Activated CD8-positive, alpha-beta memory T cell treated with anti-CD3 and anti-CD28 coated beads, Interleukin-2, amount 50 U/mL, for 1 hour (primary cell): ENCODE results near the gene PLA2G1B.
A peak's percentile ranks its signal among the peaks of the same experiment; 100 is the strongest.

ENCODE experiments used
- DNase-seq: peaks from one replicate; pipeline ENCODE4 v3.0.0-alpha.2; 2020; ENCODE audit errors: extremely low read depth

PLA2G1B gene

DNA sequence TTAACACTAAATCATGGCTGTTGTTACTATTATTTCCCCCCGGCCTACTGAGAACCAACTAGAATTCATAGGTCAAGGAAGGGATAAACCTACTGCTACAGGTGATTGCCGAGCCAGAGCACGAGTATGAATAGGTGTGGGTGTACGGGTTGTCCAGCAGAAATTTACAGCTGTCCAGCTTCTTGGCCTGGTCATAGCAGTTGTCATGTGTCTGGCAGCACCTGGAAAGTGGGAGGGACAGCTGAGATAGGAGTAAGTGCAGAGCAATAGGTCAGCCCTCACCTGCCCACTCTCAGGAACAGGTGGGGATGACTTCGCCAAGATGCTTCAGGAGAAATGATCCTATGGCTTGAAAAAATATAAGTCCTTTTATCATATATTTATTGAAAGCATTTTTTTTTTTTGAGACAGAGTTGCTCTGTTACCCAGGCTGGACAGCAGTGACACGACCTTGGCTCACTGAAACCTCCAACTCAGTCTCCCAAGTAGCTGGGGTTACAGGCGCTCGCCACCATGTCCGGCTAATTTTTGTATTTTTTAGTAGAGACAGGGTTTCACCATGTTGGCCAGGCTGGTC, 2.6 kb downstream of the PLA2G1B start:
- DNase-seq, result no peak

DNA sequence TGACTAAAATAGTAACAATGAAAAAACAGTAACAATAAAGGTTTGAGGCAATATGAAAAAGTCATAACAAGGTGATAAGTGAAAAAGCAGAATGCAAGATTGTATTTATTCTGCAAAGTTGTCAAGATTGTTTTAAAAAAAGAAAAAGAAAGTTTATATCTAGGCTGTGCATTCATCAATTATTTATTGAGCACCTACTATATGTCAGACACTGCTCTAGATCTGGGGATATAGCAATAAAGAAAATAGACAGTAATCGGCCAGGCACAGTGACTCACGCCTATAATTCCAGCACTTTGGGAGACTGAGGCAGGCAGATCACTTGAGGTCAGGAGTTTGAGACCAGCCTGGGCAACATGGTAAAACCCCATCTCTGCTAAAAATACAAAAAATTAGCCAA, 3.8 kb downstream of the PLA2G1B start:
- no peak for DNase-seq

DNA sequence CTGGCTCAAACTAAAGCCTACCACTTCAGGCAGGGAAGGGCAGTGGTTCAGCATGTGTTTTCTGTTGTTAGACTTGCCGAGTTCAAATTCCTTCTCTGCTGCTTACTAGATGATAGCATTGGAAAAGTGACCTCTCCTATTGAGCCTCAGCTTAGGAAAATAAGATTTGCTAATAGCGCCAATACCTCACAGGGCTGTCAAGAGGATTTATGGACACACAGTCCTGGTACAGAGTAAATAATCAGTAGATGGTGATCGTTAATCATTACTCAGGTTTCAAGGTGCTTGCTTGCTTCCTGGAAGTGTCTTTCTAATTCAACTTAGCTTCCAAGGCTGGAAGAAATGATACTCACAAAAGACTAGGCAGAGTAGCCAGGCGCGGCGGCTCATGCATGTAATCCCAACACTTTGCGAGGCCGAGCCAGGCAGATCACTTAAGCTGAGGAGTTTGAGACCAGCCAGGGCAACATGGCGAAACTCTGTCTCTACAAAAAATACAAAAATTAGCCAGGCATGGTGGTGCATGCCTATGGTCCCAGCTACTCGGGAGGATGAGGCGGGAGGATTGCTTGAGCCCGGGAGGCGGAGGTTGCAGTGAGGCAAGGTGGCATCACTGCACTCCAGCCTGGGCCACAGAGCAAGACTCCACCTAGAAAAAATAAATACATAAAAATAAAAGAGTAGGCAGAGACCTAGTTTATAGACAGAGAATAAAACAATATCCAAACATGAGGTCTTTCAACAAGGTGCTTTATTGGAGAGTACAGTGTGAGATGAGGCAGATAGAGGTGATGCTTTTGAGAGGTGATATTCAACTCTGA, 6.0 kb downstream of the PLA2G1B start:
- DNase-seq, result no peak

DNA sequence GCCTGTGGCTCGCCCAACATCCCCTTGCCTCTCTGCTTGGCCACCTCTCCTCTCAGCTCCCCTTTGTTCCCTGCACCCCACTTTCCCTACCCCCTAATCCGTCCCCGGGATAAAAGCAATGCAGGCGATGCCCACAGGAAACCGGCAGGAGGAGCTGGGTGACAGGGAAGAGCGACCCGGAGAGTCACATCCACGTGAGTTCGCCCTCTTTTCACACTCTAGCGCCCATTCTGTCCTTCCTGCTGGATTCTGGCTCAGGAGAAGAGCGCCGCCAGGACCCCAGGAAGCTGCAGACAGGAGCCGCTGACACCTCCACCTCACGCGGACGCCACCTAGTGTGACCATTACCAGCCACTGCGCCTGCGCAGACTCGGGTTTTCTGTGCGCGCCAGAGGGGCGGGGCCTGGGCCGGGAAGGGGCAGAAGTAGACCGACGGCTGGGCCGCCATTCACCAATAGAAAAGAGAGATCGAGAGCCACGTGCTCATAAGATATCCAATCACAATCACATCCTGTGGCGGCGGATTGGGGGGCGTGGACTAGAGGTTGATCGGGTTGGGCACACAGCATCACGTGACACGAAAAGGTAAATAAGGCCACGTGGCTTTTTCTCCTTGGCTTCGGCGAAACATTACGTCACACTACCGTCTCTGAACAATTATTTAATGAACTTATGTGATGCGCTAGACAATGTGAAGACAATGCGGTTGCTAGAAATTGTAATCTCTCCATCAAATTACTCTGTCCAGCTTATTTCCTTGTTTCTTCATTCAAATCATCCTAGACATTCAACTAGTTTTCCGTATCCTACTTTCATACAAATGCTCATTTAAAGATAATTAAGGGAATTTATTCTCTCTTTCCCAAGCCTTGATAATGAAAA, 10.1 kb downstream of the PLA2G1B start:
- DNase-seq, result peak; percentile 99

DNA sequence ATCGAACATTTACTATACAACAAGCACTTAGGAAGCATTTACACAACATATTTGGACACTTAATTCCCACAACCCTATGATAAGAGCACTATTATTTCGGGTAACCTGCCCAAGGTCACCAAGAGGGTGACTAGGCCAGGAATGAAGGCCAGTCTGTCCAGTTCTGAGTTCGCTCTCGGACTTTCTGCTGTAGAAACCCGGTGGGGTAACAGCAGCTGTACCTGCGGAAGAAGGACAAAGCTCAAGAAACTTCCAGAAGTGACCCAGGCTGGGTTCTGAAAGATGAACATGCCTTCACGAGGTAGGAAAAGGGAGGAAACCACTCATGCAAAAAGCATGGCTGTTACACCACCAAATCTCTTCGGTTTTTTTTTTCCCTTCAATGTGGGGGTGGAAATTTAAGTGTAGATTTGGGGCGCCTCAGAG, 10.8 kb downstream of the PLA2G1B start:
- no peak for DNase-seq

DNA sequence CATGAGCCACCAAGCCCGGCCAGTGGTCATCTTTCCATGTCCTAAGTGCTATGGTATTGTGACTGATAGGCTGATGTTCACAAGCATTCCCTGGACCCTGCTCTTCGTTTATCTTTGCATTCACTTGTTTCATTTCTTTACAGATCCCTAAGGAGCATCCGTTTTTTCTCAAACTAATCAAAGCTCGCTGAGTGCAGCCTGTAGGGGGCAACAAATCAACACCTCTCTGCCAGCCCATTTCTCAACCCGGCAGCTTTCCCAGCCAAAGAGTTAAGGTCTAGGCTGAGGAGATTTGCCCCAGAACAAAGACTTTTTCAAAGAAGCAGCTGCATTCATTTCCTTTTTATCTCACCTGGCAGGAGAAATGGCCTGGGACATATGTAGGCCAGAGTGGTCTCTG, 13.4 kb downstream of the PLA2G1B start:
- no peak for DNase-seq

DNA sequence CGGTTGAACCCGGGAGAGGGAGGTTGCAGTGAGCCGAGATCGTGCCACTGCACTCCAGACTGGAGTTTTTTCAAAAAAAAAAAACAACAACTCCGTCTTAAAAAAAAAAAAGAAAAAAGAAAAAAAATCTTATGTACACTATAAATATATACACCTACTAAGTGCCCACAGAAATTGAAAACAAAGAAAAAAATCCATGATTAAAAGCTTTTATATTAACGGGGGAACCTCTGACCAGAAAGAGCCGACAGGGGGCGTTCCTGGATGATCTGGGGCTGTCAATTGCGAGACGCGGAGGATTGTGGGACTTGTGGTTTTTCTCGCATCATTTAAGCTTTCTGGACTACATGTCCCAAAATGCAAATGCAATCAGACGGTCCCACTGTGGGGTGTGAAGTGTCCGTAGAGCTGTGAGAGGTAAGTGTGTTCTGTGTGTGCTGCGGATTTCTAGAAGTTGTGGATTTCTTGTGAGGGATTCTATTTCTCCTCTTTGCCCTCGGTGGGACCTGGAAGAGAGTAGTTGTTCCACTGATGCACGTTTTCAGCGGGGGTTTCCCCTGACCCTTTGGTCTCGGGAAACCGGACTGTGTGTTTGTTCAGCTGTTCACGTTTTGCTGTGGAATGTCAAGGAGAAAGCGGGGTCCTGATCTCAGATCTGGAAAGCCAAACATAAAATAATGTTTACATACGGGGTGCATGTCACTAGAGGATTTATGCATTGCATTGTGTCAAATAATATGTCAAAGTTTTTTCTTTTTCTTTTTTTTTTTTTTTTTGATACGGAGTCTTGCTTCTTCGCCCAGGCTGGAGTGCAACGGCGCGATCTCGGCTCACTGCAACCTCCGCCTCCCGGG, 25.4 kb downstream of the PLA2G1B start, which contains the start of gene SIRT4:
Gene SIRT4 (plus strand): TSS at position 360 of the 854 bp plus-strand sequence. CDS start 1,241 bp downstream, outside the sequence.
- peak; percentile 71 for DNase-seq

DNA sequence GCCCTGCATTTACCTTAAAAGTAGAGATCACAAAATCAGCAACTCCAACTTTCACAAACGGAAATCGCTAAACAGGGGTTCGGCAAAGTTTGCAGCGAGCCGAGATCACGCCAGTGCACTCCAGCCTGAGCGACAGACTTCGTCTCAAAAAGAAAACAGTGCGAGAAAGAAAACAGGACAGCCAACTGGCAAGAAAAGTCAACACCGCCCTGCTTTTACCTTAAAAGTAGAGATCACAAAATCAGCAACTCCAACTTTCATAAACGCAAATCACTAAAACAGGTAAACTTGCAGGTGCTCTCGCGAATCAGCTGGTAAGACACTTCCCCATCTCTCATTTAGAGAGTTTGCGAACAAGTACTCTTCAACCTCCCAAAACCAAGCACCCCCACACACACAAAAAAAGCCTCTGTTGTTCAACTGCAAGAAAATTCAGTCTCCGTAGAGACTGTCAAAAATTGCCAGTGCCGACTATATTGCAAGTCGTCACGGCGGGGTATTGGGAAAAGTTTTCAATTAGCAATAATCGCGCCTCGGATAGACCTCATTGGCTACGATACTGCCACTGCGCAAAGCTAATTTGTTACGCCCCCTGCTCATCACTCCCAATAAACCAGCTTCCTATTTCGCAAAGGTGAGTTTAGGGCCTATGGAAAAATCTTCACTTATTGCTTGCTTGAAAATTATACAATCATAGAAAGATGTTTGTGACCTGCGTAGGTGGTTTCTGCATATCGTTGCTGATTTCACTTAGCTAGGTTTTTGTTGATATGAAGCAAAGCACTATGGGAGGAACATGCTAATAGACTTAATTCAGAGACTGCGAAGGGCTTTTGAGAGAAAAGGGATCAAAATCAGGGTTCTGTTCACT, 34.7 kb downstream of the PLA2G1B start, which contains the start of gene RNU4-1:
Gene RNU4-1 (minus strand): TSS at position 577 of the 871 bp plus-strand sequence.
- DNase-seq, result peak; percentile 73

DNA sequence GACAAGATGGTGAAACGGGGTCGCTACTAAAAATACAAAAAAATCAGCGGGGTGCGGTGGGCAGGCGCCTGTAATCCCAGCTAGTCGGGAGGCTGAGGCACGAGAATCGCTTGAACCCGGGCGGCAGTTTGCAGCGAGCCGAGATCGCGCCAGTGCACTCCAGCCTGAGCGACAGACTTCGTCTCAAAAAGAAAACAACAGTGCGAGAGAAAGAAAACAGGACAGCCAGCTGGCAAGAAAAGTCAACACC, 35.2 kb downstream of the PLA2G1B start:
- DNase-seq, result no peak

DNA sequence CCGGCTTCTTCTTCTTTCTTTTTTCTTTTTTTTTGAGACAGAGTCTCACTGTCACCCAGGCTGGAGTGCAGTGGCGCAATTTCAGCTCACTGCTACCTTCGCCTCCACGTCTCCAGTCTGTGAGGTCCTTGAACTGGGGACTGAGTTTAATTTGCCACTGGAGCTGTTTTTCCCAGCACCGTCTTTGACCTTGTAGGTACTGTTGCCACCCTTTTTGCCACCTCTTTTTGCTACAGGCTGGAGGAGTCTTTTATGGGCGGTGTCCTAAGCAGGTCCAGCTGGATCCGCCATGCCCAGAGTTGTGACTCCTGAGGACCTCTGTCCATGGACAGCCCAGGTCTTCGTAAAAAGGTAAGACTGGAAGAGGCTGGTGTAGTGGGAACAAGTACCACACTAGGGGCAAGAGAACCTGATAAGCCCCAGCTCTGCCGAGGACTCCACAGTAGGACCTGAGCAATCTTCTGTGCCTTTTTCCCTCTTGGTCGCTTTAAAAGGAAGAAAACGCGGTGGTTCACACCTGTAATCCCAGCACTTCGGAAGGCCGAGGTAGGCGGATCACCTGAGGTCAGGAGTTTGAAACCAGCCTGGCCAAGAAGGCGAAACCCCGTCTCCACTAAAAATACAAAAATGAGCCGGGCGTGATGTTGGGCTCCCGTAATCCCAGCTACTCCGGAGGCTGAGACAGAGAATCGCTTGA, 36.8 kb downstream of the PLA2G1B start:
- no peak for DNase-seq

DNA sequence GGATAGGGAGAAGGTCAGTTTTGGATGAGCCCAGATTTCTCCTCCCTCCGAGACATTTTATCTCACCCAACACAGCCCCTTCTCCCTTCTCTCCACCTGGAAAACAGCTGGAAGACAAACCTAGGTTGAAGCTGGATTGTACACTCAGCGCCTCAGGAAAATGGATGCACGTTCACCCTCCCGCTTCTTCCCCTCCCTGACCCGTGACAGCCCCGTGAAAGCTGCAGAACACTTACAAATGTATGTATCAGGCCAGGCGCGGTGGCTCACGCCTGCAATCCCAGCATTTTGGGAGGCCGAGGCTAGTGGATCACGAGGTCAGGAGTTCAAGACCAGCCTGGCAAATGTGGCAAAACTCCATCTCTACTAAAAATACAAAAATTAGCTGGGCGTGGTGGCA, 40.1 kb downstream of the PLA2G1B start:
- no peak for DNase-seq

DNA sequence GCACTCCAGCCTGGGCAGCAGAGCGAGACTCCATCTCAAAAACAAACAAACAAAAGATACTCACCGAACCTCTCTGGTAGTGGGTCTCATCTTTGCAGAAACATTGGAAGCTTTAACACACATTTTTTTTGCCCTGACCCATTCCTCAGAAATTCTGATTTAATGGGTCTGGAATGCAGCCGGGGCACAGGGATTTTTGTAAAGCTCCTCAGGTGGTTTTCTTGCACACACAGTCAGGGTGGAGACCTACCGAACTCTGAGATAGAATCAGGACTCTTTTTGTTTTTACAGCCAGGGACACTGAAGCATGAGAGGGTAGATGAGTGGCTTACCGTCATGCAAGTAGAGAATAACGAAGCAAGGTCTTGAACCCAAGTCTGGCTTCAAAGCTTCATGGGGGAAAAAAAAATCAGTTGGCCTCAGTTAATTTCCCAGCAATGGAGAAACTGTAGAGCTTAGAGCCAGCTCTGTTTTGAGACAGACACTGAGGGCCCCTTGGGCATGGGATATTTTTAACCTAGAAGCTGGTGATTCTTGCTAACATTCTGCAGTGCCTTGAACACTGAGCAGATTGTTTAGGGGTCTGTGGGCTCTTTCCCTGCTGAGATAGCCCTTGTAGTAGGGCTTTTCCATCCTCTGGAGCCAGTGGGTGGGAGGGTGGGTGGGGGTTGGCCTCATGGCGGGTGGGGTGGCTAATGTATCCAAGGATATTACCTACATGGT, 40.6 kb downstream of the PLA2G1B start:
- no peak for DNase-seq

DNA sequence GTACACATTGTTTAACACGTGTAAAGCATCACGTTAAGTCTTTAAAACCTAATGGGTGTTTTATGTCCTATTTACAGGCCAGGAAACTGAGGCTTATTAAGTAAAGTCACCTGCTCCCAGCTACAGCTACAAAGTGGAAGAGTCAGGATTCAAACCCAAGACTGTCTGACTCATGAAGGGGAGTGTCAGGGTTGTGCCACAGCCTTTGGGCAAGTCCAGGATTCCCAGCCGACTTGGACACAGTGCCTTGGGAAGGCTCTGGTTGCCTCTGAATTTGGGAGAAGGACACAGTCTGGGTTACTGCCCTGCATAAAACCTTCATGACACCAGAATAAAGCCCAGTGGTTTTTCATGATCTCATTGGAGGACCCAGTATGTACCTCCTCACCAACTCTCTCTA, 43.2 kb downstream of the PLA2G1B start:
- no peak for DNase-seq

DNA sequence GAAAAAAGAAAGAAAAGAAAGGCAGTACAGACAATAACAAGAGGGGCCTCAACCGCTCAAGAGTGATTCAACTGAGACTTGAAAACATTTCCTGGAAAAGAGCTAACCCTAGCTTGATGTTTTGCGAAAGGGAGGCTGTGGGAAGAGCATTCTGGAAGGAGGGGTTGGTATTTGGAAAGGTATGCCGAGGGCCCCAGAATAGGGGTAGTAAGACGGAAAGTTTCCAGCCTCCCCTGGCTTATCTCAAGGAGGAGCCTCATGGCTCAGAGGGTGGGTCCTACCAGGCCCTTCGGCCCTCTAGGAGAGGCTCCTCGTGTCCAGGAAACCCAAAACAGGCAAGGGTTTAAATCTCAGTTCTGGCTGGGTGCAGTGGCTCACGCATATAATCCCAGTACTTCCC, 44.3 kb downstream of the PLA2G1B start:
- DNase-seq, result no peak

DNA sequence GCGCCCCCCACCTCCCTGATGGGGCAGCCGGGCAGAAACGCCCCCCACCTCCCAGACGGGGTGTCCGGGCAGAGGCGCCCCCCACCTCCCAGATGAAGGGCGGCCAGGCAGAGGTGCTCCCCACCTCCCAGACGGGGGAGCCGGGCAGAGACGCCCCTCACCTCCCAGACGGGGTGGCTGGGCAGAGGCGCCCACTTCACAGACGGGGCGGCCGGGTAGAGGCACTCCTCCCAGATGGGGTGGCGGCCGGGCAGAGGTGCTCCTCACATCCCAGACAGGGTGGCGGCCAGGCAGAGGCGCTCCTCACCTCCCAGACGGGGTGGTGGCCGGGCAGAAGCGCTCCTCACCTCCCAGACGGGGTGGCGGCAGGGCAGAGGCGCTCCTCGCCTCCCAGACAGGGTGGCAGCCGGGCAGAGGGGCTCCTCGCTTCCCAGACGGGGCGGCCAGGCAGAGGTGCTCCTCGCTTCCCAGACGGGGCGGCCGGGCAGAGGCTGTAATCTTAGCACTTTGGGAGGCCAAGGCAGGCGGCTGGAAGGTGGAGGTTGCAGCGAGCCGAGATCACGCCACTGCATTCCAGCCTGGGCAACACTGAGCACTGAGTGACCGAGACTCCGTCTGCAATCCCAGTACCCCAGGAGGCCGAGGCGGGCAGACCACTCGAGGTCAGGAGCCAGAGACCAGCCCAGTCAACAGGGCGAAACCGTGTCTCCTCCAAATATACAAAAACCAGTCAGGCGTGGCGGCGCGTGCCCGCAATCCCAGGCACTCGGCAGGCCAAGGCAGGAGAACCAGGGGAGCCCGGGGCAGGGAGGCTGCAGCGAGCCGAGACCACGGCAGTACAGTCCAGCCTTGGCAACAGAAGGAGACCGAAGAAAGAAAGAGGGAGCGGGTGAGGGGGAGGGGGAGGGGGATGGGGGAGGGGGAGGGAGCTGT, 49.2 kb downstream of the PLA2G1B start:
- DNase-seq, result no peak

DNA sequence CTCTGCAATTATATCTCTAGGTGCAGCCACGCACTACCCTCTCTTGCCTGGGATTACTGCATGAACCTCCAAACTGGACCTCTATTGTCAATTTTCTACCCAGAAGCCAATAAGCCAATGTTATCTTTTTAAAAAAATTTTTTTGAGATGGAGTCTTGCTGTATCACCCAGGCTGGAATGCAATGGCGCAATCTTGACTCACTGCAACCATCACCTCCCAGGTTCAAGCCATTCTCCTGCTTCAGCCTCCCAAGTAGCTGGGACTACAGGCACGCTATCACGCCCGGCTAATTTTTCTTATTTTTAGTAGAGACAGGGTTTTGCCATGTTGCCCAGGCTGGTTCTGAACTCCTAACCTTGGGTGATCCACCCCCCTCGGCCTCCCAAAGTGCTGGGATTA, 50.8 kb downstream of the PLA2G1B start:
- DNase-seq, result no peak
